GM12878 (cell line): ENCODE measurements around the gene IGF1R. TPM values are rescaled to one million over a fixed set of nuclear protein-coding genes. Genes with fewer than 3 reads are reported as not detected.

Source experiments
- ATAC-seq: fragments of 200-7000 bp; cut with Tn5 transposase; 3 replicates; pipeline ENCODE4 v1.9.1; 2020; ENCODE audit warnings: mild to moderate bottlenecking, moderate library complexity
- BruUV-seq: library from RNA; stranded (reverse); fragments of 400-500 nt; replicated peaks from 2 replicates; lab custom pipeline; 2021; lab: Mats Ljungman, UMichigan
- CTCF ChIA-PET: fragments of 300-600 bp; sonication (Branson Sonifier 250); formaldehyde crosslinking; extraction: SDS; loops from one replicate; lab custom pipeline; 2021; ENCODE audit warnings: inconsistent platforms; lab: Yijun Ruan, JAX
- POLR2A ChIA-PET: fragments of 350-600 bp; formaldehyde crosslinking; extraction: SDS; loops from one replicate; lab custom pipeline; 2021; ENCODE audit warnings: inconsistent platforms; lab: Charles Lee
- RAD21 ChIA-PET: fragments of 300-600 bp; sonication (Branson Sonifier 250); formaldehyde crosslinking; loops from one replicate; lab custom pipeline; 2023; ENCODE audit warnings: antibody characterized with exemption; ENCODE audit not compliant: unreplicated experiment; lab: Charles Lee
- SMC1A ChIA-PET: fragments of 300-600 bp; sonication (Branson Sonifier 250); formaldehyde crosslinking; loops from one replicate; lab custom pipeline; 2023; ENCODE audit not compliant: unreplicated experiment, uncharacterized antibody; lab: Charles Lee
- DNase-seq: peaks from one replicate; pipeline ENCODE4 v3.0.0-alpha.2; 2011; ENCODE audit warnings: low read depth, low spot score
- FAIRE-seq: peaks from 3 replicates; lab custom pipeline; 2011; peaks lifted over from hg19 to GRCh38; lab: Jason Lieb, UNC
- H2AFZ ChIP-seq: 2 replicates; pipeline ENCODE4 v1.6.0; 2011; ENCODE audit warnings: low read depth, low read length, control low read depth; ENCODE audit not compliant: control insufficient read depth
- H3K27ac ChIP-seq: 2 replicates; pipeline ENCODE4 v1.5.1; 2011; ENCODE audit warnings: control low read depth; ENCODE audit not compliant: control insufficient read depth, insufficient read depth
- H3K27me3 ChIP-seq, 2 experiments: replicated peaks in 1 of 2; 2 replicates each; pipeline versions ENCODE4 v1.6.0 to v1.6.1; 2011; ENCODE audit warnings: low read length in 1 of 2; ENCODE audit not compliant: control insufficient read depth in 2 of 2, insufficient read depth in 2 of 2
- H3K36me3 ChIP-seq, 2 experiments: 2 replicates each; pipeline ENCODE4 v1.5.1; 2011; ENCODE audit warnings: low read length in 1 of 2; ENCODE audit not compliant: control insufficient read depth in 2 of 2, insufficient read depth in 2 of 2
- H3K4me1 ChIP-seq: 2 replicates; pipeline ENCODE4 v1.6.1; 2011; ENCODE audit warnings: mild to moderate bottlenecking, low read length, moderate library complexity, mixed read lengths; ENCODE audit not compliant: control insufficient read depth, insufficient read depth
- H3K4me2 ChIP-seq: 2 replicates; pipeline ENCODE4 v1.6.0; 2011; ENCODE audit warnings: control low read depth; ENCODE audit not compliant: control insufficient read depth, insufficient read depth
- H3K4me3 ChIP-seq: fragments of 200-600 bp; sonication (generic); 2 replicates; pipeline ENCODE4 v1.5.1; 2016
- H3K79me2 ChIP-seq: 2 replicates; pipeline ENCODE4 v1.6.0; 2011; ENCODE audit warnings: low read length; ENCODE audit not compliant: control insufficient read depth, insufficient read depth
- H3K9ac ChIP-seq: 2 replicates; pipeline ENCODE4 v1.8.0; 2011; ENCODE audit warnings: low read length, control low read depth, mixed read lengths; ENCODE audit not compliant: control insufficient read depth, insufficient read depth
- H3K9me3 ChIP-seq: replicated peaks from 3 replicates; pipeline ENCODE4 v1.5.1; 2011; ENCODE audit warnings: mild to moderate bottlenecking, low read length; ENCODE audit not compliant: control insufficient read depth, insufficient read depth
- H4K20me1 ChIP-seq: 2 replicates; pipeline ENCODE4 v1.6.0; 2011; ENCODE audit not compliant: control insufficient read depth, insufficient read depth
- DPF2 ChIP-seq: fragments of 450-650 bp; IDR thresholded peaks from 2 replicates; pipeline ENCODE4 v1.6.1; 2017; ENCODE audit warnings: mild to moderate bottlenecking
- MTA3 ChIP-seq: IDR thresholded peaks from 2 replicates; pipeline ENCODE4 v1.6.1; 2012; ENCODE audit warnings: low read length, inconsistent platforms, borderline replicate concordance
- POLR2AphosphoS5 ChIP-seq: IDR thresholded peaks from 2 replicates; pipeline ENCODE4 v1.6.1; 2011; ENCODE audit warnings: mild to moderate bottlenecking, low read length, inconsistent platforms
- RFX5 ChIP-seq: IDR thresholded peaks from 2 replicates; pipeline ENCODE4 v1.6.1; 2011; ENCODE audit warnings: low read depth, low read length, improper control_type of control experiment
- SP1 ChIP-seq: IDR thresholded peaks from one replicate; pipeline ENCODE4 v1.6.1; 2011; ENCODE audit warnings: low read depth, low read length
- STAT1 ChIP-seq: fragments of 450-650 bp; conservative IDR thresholded peaks from 2 replicates; pipeline ENCODE4 v1.6.1; 2014; ENCODE audit warnings: antibody characterized with exemption, mild to moderate bottlenecking
- TARDBP ChIP-seq: IDR thresholded peaks from 2 replicates; pipeline ENCODE4 v1.6.1; 2016; ENCODE audit warnings: borderline replicate concordance
- ZNF24 ChIP-seq: fragments of 450-650 bp; IDR thresholded peaks from 2 replicates; pipeline ENCODE4 v1.6.1; 2017; ENCODE audit warnings: antibody characterized with exemption, mild to moderate bottlenecking
- ZNF384 ChIP-seq: IDR thresholded peaks from 2 replicates; pipeline ENCODE4 v1.6.1; 2012; ENCODE audit warnings: low read depth, mild to moderate bottlenecking, low read length, improper control_type of control experiment, borderline replicate concordance
- WGBS: methylation state at CpG from one replicate; pipeline ENCODE4 v1.1.6; 2016; ENCODE audit warnings: low lambda C conversion rate; ENCODE audit not compliant: insufficient replicate concordance, insufficient coverage; ENCODE audit errors: missing lambda C conversion rate; 5-methylcytosine and 5-hydroxymethylcytosine counted together
- in situ Hi-C: fragments of 300-500 bp; cut with MboI; formaldehyde crosslinking; loops from 9 replicates; pipeline ENCODE4 v1.14.3; 2018; ENCODE audit warnings: mixed read lengths
- intact Hi-C: fragments of 100-400 bp; cut with micrococcal nuclease; formaldehyde crosslinking; loops from one replicate; pipeline ENCODE4 v1.14.2; 2022; ENCODE audit not compliant: unreplicated experiment
- polyA plus RNA-seq, 11 experiments: library from polyadenylated mRNA; depleted of rRNA in 4 of 11; unstranded in 6 of 11; stranded (reverse) in 5 of 11; fragments of >200 nt; fragmentation: Nextera tagmentation in 4 of 11; fragmentation: Illumina TruSeq in 1 of 11; extraction: Ambion mirVana in 4 of 11; extraction: Trizol in 1 of 11; gene quantifications; 1 replicate in 1 of 11; 2 replicates in 10 of 11; pipeline versions ENCODE4 v1.2.1 to v1.2.3, GENCODE V29; 2011 to 2016; ENCODE audit warnings: inconsistent platforms in 2 of 11, missing spikeins in 2 of 11, low read depth in 1 of 11
- total RNA-seq, 4 experiments: library from RNA; depleted of rRNA in 3 of 4; stranded (reverse); fragments of >200 nt in 3 of 4; fragmentation: Illumina TruSeq in 1 of 4; extraction: Trizol in 1 of 4; gene quantifications; 2 replicates each; pipeline versions ENCODE4 v1.2.1 to v1.2.3, GENCODE V29; 2013 to 2021

Gene IGF1R
- total and polyA plus RNA-seq, 10 of the 15 experiments (the other 5 are each of a cell fraction or from before 2014, with no cell fraction given): 0.03 to 2.7 (median 0.66) TPM

GRCh38 chr15:98651036-98651481, 2.7 kb downstream of the IGF1R start:
- intact Hi-C loops (no loop called here), in situ Hi-C loops (loop anchor here (10.0 kb wide), 2 partner anchors 206 to 424 kb away; no protein-coding TSS in a partner anchor)
- Histone ChIP-seq H3K4me1 (no peaks in the 10 kb centered on the region; the same call in 1 of the 2 replicates), H2AFZ (no peak overlapping the region), H3K4me2 (peak overlapping the region; percentile 38; the same call in 1 of the 2 replicates), H3K9ac (no peak overlapping the region), H3K79me2 (no peaks in the 10 kb centered on the region), H4K20me1 (no peaks in the 10 kb centered on the region), H3K27ac (no peak overlapping the region), H3K27me3 (peaks cover 14 to 29% of the 10 kb centered on the region in 2 experiments), H3K36me3 (no peaks in the 10 kb centered on the region), H3K4me3 (peak overlapping the region; percentile 21; the same call in 1 of the 2 replicates), H3K9me3 (no peaks in the 10 kb centered on the region; the same call in 2 of the 3 replicates)
- FAIRE-seq: no peak
- no peak for DNase-seq
- WGBS: 44% methylated on average over 27 of the region's 28 CpGs
- BruUV-seq: no TSS peak
- ChIA-PET SMC1A (no interaction called here), CTCF (no interaction called here), POLR2A (no interaction called here), RAD21 (no interaction called here)
- TF ChIP-seq RFX5 (no peak), POLR2AphosphoS5 (no peak), STAT1 (no peak), ZNF24 (no peak), MTA3 (no peak), DPF2 (no peak), TARDBP (no peak), ZNF384 (no peak), SP1 (no peak)
- no peak for ATAC-seq
